Measurements from ENCODE around the gene CDYL2.
"Not testable (repeated sequence)": the region's sequence is repeated elsewhere in the genome, so short reads cannot be mapped to it uniquely, and the experiment has no call there.

Gene CDYL2

GRCh38 chr16:80665356-80665755 lies 139.0 kb downstream of the CDYL2 start:
- no peak overlapping the region for H3K27ac Mint-ChIP-seq
- H3K4me1 Mint-ChIP-seq = peaks cover 16% of the 10 kb centered on the region
- H3K9me3 Mint-ChIP-seq = peaks cover 4% of the 10 kb centered on the region
- H3K27me3 Mint-ChIP-seq = no peaks in the 10 kb centered on the region
- peaks cover 7% of the 10 kb centered on the region for H3K36me3 Mint-ChIP-seq
- H3K4me3 Mint-ChIP-seq = no peak overlapping the region

- Mint-ChIP-seq H3K36me3 (peaks cover 7% of the 10 kb centered on the region), H3K4me3 (no peak overlapping the region), H3K9me3 (peaks cover 9% of the 10 kb centered on the region), H3K4me1 (peaks cover 15% of the 10 kb centered on the region), H3K27ac (no peak overlapping the region), H3K27me3 (no peaks in the 10 kb centered on the region)
These were observed 139.6 kb downstream of the CDYL2 start for GRCh38 chr16:80664786-80665185.

DNA sequence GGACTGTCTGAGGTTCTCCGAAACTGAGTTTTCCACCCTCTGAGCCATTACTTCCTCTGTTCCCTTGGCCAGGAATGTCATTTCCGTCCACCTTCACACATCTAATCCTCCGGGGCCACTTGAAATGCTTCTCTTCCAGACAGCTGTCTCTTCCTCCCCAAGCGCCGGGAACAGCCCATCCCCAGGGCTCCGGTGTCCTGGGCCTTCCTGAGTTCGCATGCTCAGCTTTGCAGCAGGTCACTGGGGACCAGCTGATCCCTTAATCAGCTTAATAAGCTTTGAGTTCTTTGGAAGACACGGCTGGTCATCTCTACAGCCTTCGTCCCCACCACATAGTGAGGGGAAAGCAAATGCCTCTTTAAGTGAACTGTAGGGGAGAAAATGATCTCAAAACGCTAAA lies 140.2 kb downstream of the CDYL2 start:
- no peak overlapping the region for H3K4me3 Mint-ChIP-seq
- H3K9me3 Mint-ChIP-seq = peaks cover 10% of the 10 kb centered on the region
- H3K27ac Mint-ChIP-seq = no peak overlapping the region
- peaks cover 14% of the 10 kb centered on the region for H3K4me1 Mint-ChIP-seq
- H3K36me3 Mint-ChIP-seq = peaks cover 7% of the 10 kb centered on the region
- no peaks in the 10 kb centered on the region for H3K27me3 Mint-ChIP-seq

DNA sequence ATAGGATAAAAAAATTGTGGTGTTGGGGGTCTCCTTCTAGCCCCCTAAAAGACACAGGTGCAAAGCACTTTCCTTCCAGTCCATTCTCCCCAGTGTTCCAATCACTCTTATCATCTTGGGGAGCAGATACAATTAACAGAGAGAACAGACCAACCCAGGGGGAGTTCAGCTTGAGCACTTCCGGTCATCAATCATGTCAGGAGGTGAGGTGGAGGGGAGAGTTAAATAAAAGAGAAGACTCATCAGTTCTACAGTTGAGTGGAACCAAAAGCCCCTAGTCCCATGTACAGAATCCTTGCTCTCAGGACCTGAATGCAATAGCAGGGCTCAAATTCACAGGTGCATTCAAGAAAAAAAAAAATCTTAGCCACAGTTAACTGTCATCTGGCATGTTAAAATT lies 141.3 kb downstream of the CDYL2 start:
- H3K9me3 Mint-ChIP-seq = peaks cover 16% of the 10 kb centered on the region

DNA sequence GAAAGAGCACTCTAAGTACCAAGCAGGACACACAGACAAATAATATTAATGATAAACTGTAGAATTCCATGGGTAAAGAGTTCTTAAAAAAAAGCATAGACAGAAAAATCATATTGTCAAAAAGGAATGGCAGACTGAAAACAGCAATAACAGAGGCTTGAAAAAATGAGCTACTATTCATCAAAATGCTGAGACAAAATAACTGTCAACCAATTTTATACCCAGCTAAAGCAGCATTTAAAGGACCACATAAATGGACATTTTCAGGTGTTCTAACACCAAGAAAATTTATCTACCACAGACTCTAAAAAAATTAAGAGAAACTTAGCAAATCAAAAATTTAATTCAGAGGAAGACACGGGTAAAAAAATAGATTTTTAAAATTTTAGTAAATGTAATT lies 144.5 kb downstream of the CDYL2 start:
- peaks cover 5% of the 10 kb centered on the region for H3K36me3 Mint-ChIP-seq
- H3K4me3 Mint-ChIP-seq = no peak overlapping the region
- H3K27me3 Mint-ChIP-seq = no peaks in the 10 kb centered on the region
- peaks cover 47% of the 10 kb centered on the region for H3K4me1 Mint-ChIP-seq
- no peak overlapping the region for H3K27ac Mint-ChIP-seq
- H3K9me3 Mint-ChIP-seq = peaks cover 16% of the 10 kb centered on the region

More for the DNA sequence above, 141.3 kb downstream of the CDYL2 start:
- H3K27ac Mint-ChIP-seq = no peak overlapping the region
- peaks cover 9% of the 10 kb centered on the region for H3K36me3 Mint-ChIP-seq
- H3K4me3 Mint-ChIP-seq = no peak overlapping the region
- H3K4me1 Mint-ChIP-seq = peaks cover 18% of the 10 kb centered on the region
- H3K27me3 Mint-ChIP-seq = no peaks in the 10 kb centered on the region

GRCh38 chr16:80656711-80657150 lies 147.7 kb downstream of the CDYL2 start:
- Mint-ChIP-seq H3K36me3 (peaks cover 5% of the 10 kb centered on the region), H3K27me3 (no peaks in the 10 kb centered on the region), H3K27ac (peak overlapping the region; percentile 95), H3K4me3 (peak overlapping the region; percentile 89), H3K9me3 (peaks cover 16% of the 10 kb centered on the region), H3K4me1 (peaks cover 47% of the 10 kb centered on the region)

GRCh38 chr16:80656161-80656560 lies 148.2 kb downstream of the CDYL2 start:
- peak overlapping the region; percentile 95 for H3K27ac Mint-ChIP-seq
- peak overlapping the region; percentile 89 for H3K4me3 Mint-ChIP-seq
- H3K36me3 Mint-ChIP-seq = peaks cover 5% of the 10 kb centered on the region
- peaks cover 52% of the 10 kb centered on the region for H3K4me1 Mint-ChIP-seq
- H3K27me3 Mint-ChIP-seq = no peaks in the 10 kb centered on the region
- peaks cover 16% of the 10 kb centered on the region for H3K9me3 Mint-ChIP-seq

DNA sequence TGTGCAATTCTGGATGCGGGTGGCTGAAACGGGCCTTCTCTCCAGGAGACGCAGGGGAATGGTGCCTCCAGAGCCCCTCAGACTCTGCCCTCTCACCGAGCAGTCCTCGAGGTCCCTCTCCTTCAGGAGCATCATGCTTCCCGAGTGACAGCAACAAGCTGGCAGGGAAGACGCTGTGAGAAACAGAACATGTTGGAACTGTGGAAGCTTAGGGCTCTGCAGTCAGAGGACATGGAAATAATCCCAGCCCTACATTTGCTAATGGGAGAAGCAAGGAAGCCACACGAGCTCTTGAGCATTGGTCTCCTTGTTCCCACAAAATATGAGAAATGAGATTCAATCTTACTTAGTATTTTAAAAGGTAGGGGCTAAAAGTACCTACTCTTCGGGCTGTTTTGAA lies 148.6 kb downstream of the CDYL2 start:
- Mint-ChIP-seq H3K27me3 (no peaks in the 10 kb centered on the region), H3K36me3 (peaks cover 5% of the 10 kb centered on the region), H3K4me3 (peak overlapping the region; percentile 89), H3K27ac (peak overlapping the region; percentile 53), H3K9me3 (peaks cover 16% of the 10 kb centered on the region), H3K4me1 (peaks cover 54% of the 10 kb centered on the region)

- no peak overlapping the region for H3K4me3 Mint-ChIP-seq
- peaks cover 2% of the 10 kb centered on the region for H3K36me3 Mint-ChIP-seq
- H3K27me3 Mint-ChIP-seq = no peaks in the 10 kb centered on the region
- peaks cover 5% of the 10 kb centered on the region for H3K9me3 Mint-ChIP-seq
- H3K27ac Mint-ChIP-seq = no peak overlapping the region
- peaks cover 60% of the 10 kb centered on the region for H3K4me1 Mint-ChIP-seq
These were observed 150.1 kb downstream of the CDYL2 start for GRCh38 chr16:80654094-80654862.

DNA sequence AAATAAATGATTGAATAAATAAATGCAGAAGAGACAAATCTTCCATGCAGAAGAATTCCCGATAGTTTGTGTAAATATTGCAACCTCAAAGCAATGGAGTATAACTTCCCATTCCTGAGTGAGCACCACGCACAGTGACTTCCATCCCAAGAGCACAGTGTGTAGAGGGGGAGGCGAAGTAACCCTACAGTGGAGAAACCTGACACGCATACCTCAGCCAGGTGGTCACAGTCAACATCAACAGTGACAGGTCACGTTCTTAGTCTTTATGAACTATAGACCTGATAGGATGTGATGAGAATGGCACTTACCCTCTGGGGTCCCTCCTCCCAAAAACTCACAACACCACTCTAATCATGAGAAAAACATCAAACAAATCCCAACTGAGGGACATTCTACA lies 152.0 kb downstream of the CDYL2 start:
- Mint-ChIP-seq H3K4me3 (no peak overlapping the region), H3K27ac (no peak overlapping the region), H3K36me3 (peaks cover 2% of the 10 kb centered on the region), H3K9me3 (peaks cover 8% of the 10 kb centered on the region), H3K4me1 (peaks cover 61% of the 10 kb centered on the region), H3K27me3 (no peaks in the 10 kb centered on the region)

DNA sequence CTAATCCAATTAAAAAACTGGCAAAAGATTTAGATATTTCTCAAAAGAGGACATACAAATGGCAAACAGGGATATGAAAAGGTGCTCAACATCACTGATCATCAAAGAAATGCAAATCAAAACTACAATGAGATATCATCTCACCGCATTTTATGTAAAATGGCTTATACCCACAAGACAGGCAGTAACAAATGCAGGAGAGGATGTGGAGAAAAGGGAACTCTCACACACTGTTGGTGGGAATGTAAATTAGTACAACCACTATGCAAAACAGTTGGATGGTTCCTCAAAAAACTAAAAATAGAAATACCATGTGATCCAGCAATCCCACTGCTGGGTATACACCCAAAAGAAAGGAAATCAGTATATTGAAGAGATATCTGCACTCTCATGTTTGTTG lies 154.1 kb downstream of the CDYL2 start:
- H3K27ac Mint-ChIP-seq, H3K4me3 Mint-ChIP-seq, H3K9me3 Mint-ChIP-seq, H3K27me3 Mint-ChIP-seq, H3K36me3 Mint-ChIP-seq: not testable (repeated sequence)
- H3K4me1 Mint-ChIP-seq = peaks cover 41% of the 10 kb centered on the region

GRCh38 chr16:80640316-80640715 lies 164.1 kb downstream of the CDYL2 start:
- Mint-ChIP-seq H3K27me3 (no peaks in the 10 kb centered on the region), H3K27ac (no peak overlapping the region), H3K4me1 (no peaks in the 10 kb centered on the region), H3K36me3 (peaks cover 5% of the 10 kb centered on the region), H3K9me3 (no peaks in the 10 kb centered on the region), H3K4me3 (no peak overlapping the region)

DNA sequence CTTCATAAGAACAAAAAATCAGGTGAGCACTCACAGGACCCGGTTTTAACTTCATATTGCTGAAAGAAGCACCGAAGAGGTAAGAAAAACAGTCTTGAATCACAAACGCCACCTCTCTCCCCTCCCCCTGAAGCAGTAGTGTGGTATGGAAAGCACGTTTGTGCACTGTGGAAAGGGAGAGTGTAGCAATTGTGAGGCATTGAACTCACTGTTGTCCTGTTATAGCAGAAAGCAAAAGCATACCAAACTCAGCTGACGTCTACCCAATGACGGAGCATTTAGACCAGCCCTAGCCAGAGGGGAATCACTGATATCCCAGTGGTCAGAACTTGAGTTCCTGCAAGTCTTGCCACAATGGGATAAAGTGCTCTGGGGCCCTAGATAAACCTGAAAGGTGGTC lies 164.8 kb downstream of the CDYL2 start:
- H3K4me3 Mint-ChIP-seq = no peak overlapping the region
- peaks cover 7% of the 10 kb centered on the region for H3K36me3 Mint-ChIP-seq
- H3K27ac Mint-ChIP-seq = no peak overlapping the region
- H3K9me3 Mint-ChIP-seq = no peaks in the 10 kb centered on the region
- H3K4me1 Mint-ChIP-seq = no peaks in the 10 kb centered on the region
- H3K27me3 Mint-ChIP-seq = no peaks in the 10 kb centered on the region

DNA sequence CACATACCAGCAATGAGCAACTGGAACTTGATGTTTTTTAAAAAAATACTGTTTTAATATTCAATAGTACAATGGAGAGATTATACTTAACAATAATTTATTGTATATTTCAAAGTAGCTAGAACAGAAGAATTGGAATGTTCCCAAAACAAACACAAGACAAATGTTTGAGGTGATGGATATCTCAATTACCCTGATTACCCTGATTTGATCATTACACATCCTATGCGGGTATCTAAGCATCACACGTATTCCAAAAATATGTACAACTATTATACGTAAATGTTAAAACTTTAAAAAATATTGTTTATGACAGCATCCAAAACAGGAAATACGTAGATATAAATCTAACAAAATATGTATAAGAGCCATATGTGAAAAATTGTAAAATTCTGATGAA lies 166.8 kb downstream of the CDYL2 start:
- Mint-ChIP-seq H3K9me3 (no peaks in the 10 kb centered on the region), H3K4me3 (no peak overlapping the region), H3K36me3 (peaks cover 3% of the 10 kb centered on the region), H3K4me1 (no peaks in the 10 kb centered on the region), H3K27me3 (no peaks in the 10 kb centered on the region), H3K27ac (no peak overlapping the region)

DNA sequence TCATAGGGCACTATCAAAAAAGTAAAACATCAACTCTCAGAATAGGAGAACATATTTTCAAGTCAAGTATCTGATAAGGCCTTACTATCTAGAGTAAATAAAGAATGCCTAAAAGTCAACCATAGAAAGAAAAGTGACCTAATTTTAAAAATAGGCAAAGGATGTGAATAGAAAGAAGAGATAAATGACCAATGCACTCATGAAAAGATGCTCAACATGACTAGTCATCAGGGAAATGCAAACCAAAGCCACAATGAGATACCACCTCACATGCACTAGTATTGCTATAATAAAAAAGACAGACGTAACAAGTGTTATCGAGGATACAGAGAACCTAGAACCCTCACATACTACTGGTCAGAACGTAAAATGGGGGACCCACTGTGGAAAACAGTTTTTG lies 172.8 kb downstream of the CDYL2 start:
- Mint-ChIP-seq H3K4me3 (no peak overlapping the region), H3K9me3 (peaks cover 4% of the 10 kb centered on the region), H3K36me3 (peaks cover 21% of the 10 kb centered on the region), H3K4me1 (no peaks in the 10 kb centered on the region), H3K27me3 (no peaks in the 10 kb centered on the region), H3K27ac (no peak overlapping the region)

- peaks cover 28% of the 10 kb centered on the region for H3K36me3 Mint-ChIP-seq
- no peak overlapping the region for H3K27ac Mint-ChIP-seq
- H3K9me3 Mint-ChIP-seq = peaks cover 4% of the 10 kb centered on the region
- H3K27me3 Mint-ChIP-seq = no peaks in the 10 kb centered on the region
- H3K4me1 Mint-ChIP-seq = no peaks in the 10 kb centered on the region
- H3K4me3 Mint-ChIP-seq = no peak overlapping the region
These were observed 176.1 kb downstream of the CDYL2 start for GRCh38 chr16:80628254-80628653.

GRCh38 chr16:80627108-80627507 lies 177.3 kb downstream of the CDYL2 start:
- no peaks in the 10 kb centered on the region for H3K27me3 Mint-ChIP-seq
- no peak overlapping the region for H3K4me3 Mint-ChIP-seq
- H3K4me1 Mint-ChIP-seq = no peaks in the 10 kb centered on the region
- H3K36me3 Mint-ChIP-seq = peaks cover 24% of the 10 kb centered on the region
- no peak overlapping the region for H3K27ac Mint-ChIP-seq
- peaks cover 4% of the 10 kb centered on the region for H3K9me3 Mint-ChIP-seq
